Thymus (tissue), 11 donors: ENCODE results near the gene PKNOX2. TPM values are rescaled to one million over a fixed set of nuclear protein-coding genes. Genes with fewer than 3 reads are reported as not detected.

Experiments used
- DNase-seq, 9 donors: peaks; one replicate each; pipeline ENCODE4 v3.0.0-alpha.2; 2013; ENCODE audit warnings: low spot score in 9 of 9, low read depth in 6 of 9, missing footprints in 1 of 9
- H3K27ac ChIP-seq, 2 donors: one replicate each; pipeline ENCODE4 v1.5.1; 2013; ENCODE audit warnings: control low read depth in 1 of 2, low read depth in 1 of 2, low read length in 1 of 2, mild to moderate bottlenecking in 1 of 2, moderate library complexity in 1 of 2
- H3K27me3 ChIP-seq, 2 donors: one replicate each; pipeline ENCODE4 v1.5.1; 2013; ENCODE audit warnings: low read length in 1 of 2; ENCODE audit not compliant: control insufficient read depth in 2 of 2, insufficient read depth in 1 of 2
- H3K36me3 ChIP-seq, 2 donors: one replicate each; pipeline ENCODE4 v1.5.1; 2013; ENCODE audit warnings: low read length in 1 of 2, mild to moderate bottlenecking in 1 of 2, moderate library complexity in 1 of 2; ENCODE audit not compliant: control insufficient read depth in 2 of 2, insufficient read depth in 2 of 2
- H3K4me1 ChIP-seq, 2 donors: one replicate each; pipeline ENCODE4 v1.5.1; 2013; ENCODE audit warnings: low read length in 2 of 2; ENCODE audit not compliant: control insufficient read depth in 2 of 2, insufficient read depth in 2 of 2
- H3K4me3 ChIP-seq, 2 donors: one replicate each; pipeline ENCODE4 v1.5.1; 2013; ENCODE audit warnings: low read length in 2 of 2, control low read depth in 1 of 2, mild to moderate bottlenecking in 1 of 2
- H3K9me3 ChIP-seq, 2 donors: one replicate each; pipeline ENCODE4 v1.5.1; 2013; ENCODE audit warnings: low read length in 1 of 2, mild to moderate bottlenecking in 1 of 2; ENCODE audit not compliant: control insufficient read depth in 2 of 2, insufficient read depth in 1 of 2
- WGBS: extraction: QIAGEN DNeasy Blood & Tissue Kit; methylation state at CpG from one replicate; pipeline ENCODE4 v1.1.7; 2013; 5-methylcytosine and 5-hydroxymethylcytosine counted together
- polyA plus RNA-seq: library from polyadenylated mRNA; stranded (reverse); fragments of 200-250 nt; gene quantifications from one replicate; pipeline ENCODE4 v1.2.3, GENCODE V29; 2013
- total RNA-seq: library from RNA; stranded (reverse); fragments of 120-200 nt; gene quantifications from one replicate; pipeline ENCODE4 v1.2.4, GENCODE V29; 2013
- donor health status: healthy.

PKNOX2 gene
- total and polyA plus RNA-seq, 2 donors: 1.3 to 2.2 TPM

GRCh38 chr11:125384825-125385224 lies 220.3 kb downstream of the PKNOX2 start:
- Histone ChIP-seq H3K4me3 (no peak overlapping the region), H3K36me3 (no peaks in the 10 kb centered on the region), H3K27ac (no peak overlapping the region), H3K4me1 (peaks cover 0 to 5% of the 10 kb centered on the region in 2 donors), H3K9me3 (no peaks in the 10 kb centered on the region), H3K27me3 (peaks cover 0 to 10% of the 10 kb centered on the region in 2 donors)
- WGBS: 91% methylated on average over 4 of the region's 4 CpGs
- no peak for DNase-seq

- Histone ChIP-seq H3K9me3 (no peaks in the 10 kb centered on the region), H3K4me3 (no peak overlapping the region), H3K4me1 (no peaks in the 10 kb centered on the region), H3K36me3 (no peaks in the 10 kb centered on the region), H3K27ac (no peak overlapping the region), H3K27me3 (peaks cover 0 to under 1% of the 10 kb centered on the region in 2 donors)
- 94% methylated on average over 9 of the region's 9 CpGs for WGBS
- DNase-seq: no peak
Observed at GRCh38 chr11:125387901-125388300, 223.3 kb downstream of the PKNOX2 start.

- Histone ChIP-seq H3K27ac (no peak overlapping the region), H3K27me3 (peaks cover 0 to 3% of the 10 kb centered on the region in 2 donors), H3K4me3 (no peak overlapping the region), H3K9me3 (no peaks in the 10 kb centered on the region), H3K36me3 (no peaks in the 10 kb centered on the region), H3K4me1 (no peaks in the 10 kb centered on the region)
- DNase-seq: no peak
- 96% methylated on average over 7 of the region's 7 CpGs for WGBS
Observed at GRCh38 chr11:125388611-125389010, 224.1 kb downstream of the PKNOX2 start.

- WGBS: 95% methylated on average over 19 of the region's 19 CpGs
- Histone ChIP-seq H3K4me3 (no peak overlapping the region), H3K36me3 (no peaks in the 10 kb centered on the region), H3K9me3 (no peaks in the 10 kb centered on the region), H3K4me1 (no peaks in the 10 kb centered on the region), H3K27me3 (peaks cover 0 to 3% of the 10 kb centered on the region in 2 donors), H3K27ac (no peak overlapping the region)
- no peak for DNase-seq
Observed at GRCh38 chr11:125389339-125390166, 225.0 kb downstream of the PKNOX2 start.

- Histone ChIP-seq H3K36me3 (no peaks in the 10 kb centered on the region), H3K4me3 (no peak overlapping the region), H3K27ac (no peak overlapping the region), H3K9me3 (no peaks in the 10 kb centered on the region), H3K27me3 (peaks cover 0 to 3% of the 10 kb centered on the region in 2 donors), H3K4me1 (no peaks in the 10 kb centered on the region)
- WGBS: 36% methylated on average over 5 of the region's 5 CpGs
- no peak for DNase-seq
Observed at GRCh38 chr11:125390946-125391345, 226.4 kb downstream of the PKNOX2 start.

GRCh38 chr11:125393331-125393730 lies 228.8 kb downstream of the PKNOX2 start:
- no peak overlapping the region for H3K4me3 ChIP-seq
- DNase-seq: no peak
- no peaks in the 10 kb centered on the region for H3K36me3 ChIP-seq
- no peaks in the 10 kb centered on the region for H3K9me3 ChIP-seq
- no peaks in the 10 kb centered on the region for H3K4me1 ChIP-seq
- WGBS: 83% methylated on average over 9 of the region's 9 CpGs
- no peak overlapping the region for H3K27ac ChIP-seq
- H3K27me3 ChIP-seq: peaks cover 0 to 3% of the 10 kb centered on the region in 2 donors

- no peak for DNase-seq
- no peak overlapping the region for H3K27ac ChIP-seq
- no peaks in the 10 kb centered on the region for H3K9me3 ChIP-seq
- no peaks in the 10 kb centered on the region for H3K4me1 ChIP-seq
- H3K36me3 ChIP-seq: no peaks in the 10 kb centered on the region
- 93% methylated on average over 2 of the region's 2 CpGs for WGBS
- peaks cover 0 to 3% of the 10 kb centered on the region in 2 donors for H3K27me3 ChIP-seq
- no peak overlapping the region for H3K4me3 ChIP-seq
Observed at GRCh38 chr11:125394296-125394695, 229.7 kb downstream of the PKNOX2 start.

- no peaks in the 10 kb centered on the region for H3K4me1 ChIP-seq
- H3K4me3 ChIP-seq: no peak overlapping the region
- H3K27ac ChIP-seq: no peak overlapping the region
- 95% methylated on average over 5 of the region's 5 CpGs for WGBS
- H3K9me3 ChIP-seq: no peaks in the 10 kb centered on the region
- DNase-seq: no peak
- H3K36me3 ChIP-seq: no peaks in the 10 kb centered on the region
- peaks cover 0 to 11% of the 10 kb centered on the region in 2 donors for H3K27me3 ChIP-seq
Observed at GRCh38 chr11:125397421-125397820, 232.9 kb downstream of the PKNOX2 start.

- no peaks in the 10 kb centered on the region for H3K4me1 ChIP-seq
- peaks cover 0 to 17% of the 10 kb centered on the region in 2 donors for H3K27me3 ChIP-seq
- no peaks in the 10 kb centered on the region for H3K9me3 ChIP-seq
- no peak overlapping the region for H3K4me3 ChIP-seq
- H3K36me3 ChIP-seq: no peaks in the 10 kb centered on the region
- no peak overlapping the region for H3K27ac ChIP-seq
- WGBS: 80% methylated on average over 4 of the region's 4 CpGs
- no peak for DNase-seq
Observed at GRCh38 chr11:125398475-125398874, 233.9 kb downstream of the PKNOX2 start.
